Activated T-cell treated with anti-CD3 and anti-CD28 coated beads for 48 hours (primary cell): Measurements from ENCODE around the gene ORM2.
"Not testable (repeated sequence)": the region's sequence is repeated elsewhere in the genome, so short reads cannot be mapped to it uniquely, and the experiment has no call there.

ENCODE experiments used
- DNase-seq: peaks from one replicate; pipeline ENCODE4 v3.0.0-alpha.2; 2020; ENCODE audit warnings: low read depth

The ORM2 gene

DNA sequence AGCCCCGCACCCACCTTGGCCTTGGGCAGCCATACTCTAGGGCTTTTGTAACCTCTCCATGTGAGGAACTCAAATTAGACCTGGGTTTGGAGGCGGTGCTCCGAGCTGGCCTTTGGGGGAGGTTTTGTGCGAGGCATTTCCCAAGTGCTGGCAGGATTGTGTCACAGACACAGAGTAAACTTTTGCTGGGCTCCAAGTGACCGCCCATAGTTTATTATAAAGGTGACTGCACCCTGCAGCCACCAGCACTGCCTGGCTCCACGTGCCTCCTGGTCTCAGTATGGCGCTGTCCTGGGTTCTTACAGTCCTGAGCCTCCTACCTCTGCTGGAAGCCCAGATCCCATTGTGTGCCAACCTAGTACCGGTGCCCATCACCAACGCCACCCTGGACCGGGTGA, at the start of gene ORM2:
Gene ORM2 (plus strand): TSS at position 245 of the 398 bp plus-strand sequence. CDS start 36 bp downstream, at position 281.
- DNase-seq = not testable (repeated sequence)

DNA sequence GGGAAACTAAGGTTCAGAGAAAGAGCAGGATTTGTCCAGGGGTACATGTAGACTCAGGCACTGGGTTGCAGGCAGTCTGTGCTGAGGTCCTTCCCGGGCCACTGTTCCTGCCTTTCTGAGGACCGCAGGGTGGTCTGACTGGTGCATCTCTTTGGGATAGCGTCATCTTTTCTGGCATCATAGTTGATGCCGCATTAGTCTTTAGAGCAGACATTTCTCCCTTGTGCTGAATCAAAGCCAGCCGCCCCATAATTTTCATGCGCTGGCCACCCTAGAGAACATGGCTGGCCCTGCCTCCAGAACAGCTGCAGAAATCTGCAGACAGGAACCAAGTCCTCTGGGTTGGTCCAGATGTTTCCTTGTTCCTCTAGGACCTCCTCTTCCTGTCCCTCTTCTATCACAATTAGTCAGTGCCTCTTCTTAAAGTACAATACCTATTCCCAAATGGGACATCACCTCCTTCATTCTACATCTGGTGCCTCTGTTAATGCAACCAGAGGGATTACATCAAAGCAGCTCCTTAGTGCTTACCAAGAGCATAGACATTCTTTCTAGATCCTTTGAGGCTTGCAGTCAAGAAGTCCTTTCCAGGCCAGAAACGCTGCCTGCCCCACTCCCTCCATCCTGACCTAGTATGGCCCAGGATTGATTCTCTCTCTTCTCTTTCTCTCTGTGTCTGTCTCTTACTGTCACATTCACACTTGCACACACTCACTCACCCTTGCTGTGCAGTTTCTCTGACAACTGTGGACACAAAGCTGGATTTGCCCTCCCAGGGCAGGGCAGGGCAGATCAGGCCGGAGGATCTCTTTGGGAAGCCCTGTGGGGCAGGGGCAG, 48.8 kb upstream of the ORM2 start:
- no peak for DNase-seq

GRCh38 chr9:114281473-114282103, 48.1 kb upstream of the ORM2 start:
- DNase-seq = no peak

DNA sequence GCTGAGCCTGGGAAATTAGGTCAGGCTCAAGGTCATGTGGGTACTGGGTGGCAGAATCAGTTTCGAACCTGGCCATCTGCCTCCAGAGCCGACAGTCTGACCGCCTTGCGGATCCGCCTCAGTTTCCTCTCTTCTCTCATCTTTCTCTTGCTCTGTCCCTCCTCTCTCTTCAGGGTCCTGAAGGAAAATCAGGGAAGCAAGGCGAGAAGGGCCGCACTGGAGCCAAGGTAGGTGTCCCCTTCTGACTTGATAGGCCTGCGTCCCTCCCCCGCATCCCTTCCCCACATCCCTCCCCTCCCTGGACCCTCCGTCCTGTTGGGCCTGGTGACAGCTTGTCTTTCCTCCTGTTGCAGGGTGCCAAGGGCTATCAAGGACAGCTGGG, 47.6 kb upstream of the ORM2 start:
- no peak for DNase-seq

GRCh38 chr9:114282507-114282906, 47.2 kb upstream of the ORM2 start:
- DNase-seq = no peak

DNA sequence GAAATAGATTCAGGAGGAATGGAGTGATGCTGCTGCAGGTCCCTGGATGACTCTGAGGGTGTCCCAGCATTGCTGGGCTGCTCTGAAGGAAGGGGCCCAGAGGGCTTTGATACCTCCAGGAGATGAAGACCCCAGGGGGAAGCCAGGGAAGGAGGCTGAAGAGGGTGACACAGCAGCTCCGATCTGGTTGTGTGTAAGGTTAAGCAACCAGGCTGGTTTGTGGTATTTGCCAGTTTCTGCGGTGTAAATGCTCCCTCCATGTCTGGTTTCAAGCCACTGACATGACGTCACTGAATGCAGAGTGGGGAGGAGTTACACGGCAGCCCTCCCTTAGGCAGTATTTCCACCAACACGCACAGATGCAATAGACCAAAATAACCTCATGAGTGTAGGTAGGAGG, 46.7 kb upstream of the ORM2 start:
- DNase-seq = peak; percentile 15

- DNase-seq = no peak
Measured at GRCh38 chr9:114283551-114284111, 46.0 kb upstream of the ORM2 start.

DNA sequence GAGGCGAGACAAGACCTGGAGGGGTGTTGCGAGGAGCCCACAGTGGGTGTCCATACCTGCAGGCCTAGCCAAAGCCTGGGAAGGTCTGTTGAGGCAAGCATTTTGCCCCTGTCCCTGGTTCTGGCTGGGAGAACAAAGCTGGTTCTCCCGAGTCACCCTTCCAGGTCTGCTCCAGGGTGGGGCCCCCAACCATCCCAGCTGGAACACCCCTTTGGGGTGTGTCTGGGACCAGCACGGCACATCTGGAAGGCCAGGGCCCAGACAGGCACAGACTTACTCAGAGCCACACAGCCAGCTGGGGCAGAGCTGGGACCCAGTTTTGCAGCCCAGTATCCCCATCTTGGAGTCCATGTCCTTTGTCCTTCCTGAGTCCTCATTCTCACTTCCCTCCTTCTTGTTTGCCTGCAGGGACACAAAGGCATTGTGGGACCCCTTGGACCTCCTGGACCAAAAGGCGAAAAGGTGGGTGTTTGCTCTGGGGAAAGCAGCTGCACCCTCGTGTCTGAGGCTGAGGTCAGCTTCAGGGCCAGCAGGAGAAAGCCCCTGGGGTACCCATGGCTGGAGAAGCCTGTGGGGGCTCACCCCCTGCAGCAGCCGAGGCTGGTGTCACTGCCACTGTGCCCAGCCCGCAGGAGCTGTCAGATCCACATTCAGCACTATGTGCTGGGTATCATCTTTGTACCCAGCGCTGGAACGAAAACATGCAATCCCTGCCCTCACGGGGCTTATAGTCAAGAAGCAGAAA, 45.2 kb upstream of the ORM2 start:
- DNase-seq = no peak

- no peak for DNase-seq
Measured at GRCh38 chr9:114285166-114285867, 44.4 kb upstream of the ORM2 start.

- no peak for DNase-seq
Measured at GRCh38 chr9:114286146-114286679, 43.5 kb upstream of the ORM2 start.

GRCh38 chr9:114287001-114287762, 42.5 kb upstream of the ORM2 start:
- DNase-seq = no peak

GRCh38 chr9:114287763-114288192, 41.9 kb upstream of the ORM2 start:
- DNase-seq = no peak

DNA sequence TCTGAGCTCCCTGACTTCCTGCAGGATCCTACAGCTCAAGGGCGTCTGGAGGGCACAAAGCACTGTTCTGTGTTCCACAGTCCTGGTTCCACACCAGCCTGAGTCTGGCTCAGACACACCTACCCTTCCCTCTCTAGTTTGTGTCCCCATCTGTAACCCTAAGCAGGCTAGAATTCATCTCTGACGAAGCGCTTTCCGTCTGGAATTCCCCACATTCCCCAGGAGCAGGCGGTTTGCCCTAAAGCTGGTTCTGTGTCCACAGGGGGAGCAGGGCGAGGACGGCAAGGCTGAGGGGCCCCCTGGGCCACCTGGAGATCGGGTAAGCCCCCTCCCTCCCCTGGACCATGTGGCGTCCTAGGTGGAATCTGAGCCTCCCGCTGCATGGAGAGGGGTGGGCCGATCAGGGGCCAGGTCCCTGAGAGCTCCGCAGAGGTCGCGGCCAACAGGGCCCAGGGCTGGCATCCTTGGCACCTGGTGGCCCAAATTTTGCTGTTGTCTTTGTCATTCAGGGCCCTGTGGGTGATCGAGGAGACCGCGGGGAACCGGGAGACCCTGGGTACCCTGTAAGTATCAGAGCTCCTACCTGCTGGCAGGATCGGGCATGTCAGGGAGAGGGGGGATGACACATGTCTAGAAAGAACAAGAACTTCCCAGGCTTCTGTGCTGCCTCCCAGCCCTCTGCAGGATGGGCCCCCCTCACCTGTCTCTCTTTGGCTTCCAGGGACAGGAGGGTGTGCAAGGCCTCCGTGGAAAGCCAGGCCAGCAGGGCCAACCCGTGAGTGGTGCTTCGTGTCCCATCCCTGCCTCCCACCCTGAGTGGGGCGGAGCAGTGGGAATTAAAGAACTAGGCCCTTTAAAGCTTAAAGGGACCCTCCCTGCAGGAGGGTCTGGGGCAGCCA, 41.2 kb upstream of the ORM2 start:
- no peak for DNase-seq

DNA sequence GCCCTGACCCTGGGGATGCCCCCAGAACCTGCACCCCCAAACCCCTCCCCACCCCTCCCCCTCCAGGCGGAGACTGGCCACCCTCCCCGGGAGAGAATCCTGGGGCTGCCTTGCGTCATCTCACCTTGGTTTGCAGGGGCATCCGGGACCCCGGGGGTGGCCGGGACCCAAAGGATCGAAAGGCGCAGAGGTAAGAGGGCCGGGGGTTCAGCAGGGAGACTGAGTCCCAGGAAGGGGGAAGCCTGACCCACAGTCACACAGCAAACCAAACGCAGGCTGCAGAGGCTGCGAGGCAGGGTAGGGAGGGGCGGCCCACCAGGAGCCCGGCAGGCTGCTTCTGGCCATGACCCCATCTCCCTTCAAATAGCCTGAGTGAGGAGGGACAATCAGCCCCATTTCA, 40.6 kb upstream of the ORM2 start:
- no peak for DNase-seq

GRCh38 chr9:114289571-114290481, 39.8 kb upstream of the ORM2 start:
- no peak for DNase-seq

DNA sequence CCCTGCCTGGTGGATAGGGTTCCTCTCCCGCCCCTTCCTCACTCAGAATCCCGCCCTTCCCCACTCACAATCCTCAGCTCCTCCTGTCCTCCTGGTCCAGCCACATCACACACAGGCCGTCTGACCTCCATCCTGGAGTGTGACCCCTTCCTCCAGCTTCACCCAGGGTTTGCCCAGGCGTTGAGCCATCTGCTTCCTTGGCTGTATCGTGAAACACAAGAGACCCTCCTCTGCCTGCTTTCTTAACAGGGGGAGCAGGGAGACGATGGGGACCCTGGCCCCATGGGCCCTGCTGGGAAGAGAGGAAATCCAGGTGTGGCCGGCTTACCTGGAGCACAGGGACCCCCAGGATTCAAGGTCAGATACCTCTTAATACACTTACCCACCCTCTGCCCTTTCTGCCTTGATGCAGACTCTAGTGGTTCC, 39.1 kb upstream of the ORM2 start:
- no peak for DNase-seq

DNA sequence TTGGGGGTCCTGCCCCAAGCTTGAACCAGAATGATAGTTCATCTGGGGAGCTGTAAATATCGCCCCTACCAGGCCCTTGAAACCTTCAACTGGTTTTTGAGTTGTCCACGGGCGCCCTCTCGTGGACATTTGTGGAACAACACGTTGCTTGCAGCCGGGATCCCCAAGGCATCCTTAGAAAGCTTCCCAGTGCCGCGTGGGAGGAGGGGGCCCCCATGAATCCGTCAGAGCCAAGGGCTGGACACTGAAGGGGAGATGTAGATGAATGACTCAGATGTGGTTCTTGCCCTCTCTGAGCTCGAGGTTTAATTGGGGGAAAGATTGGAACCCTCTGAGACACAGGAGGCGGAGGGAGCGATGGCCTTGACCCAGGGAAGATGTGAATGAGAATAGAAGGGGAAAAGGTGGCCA, 38.6 kb upstream of the ORM2 start:
- DNase-seq = peak; percentile 53

DNA sequence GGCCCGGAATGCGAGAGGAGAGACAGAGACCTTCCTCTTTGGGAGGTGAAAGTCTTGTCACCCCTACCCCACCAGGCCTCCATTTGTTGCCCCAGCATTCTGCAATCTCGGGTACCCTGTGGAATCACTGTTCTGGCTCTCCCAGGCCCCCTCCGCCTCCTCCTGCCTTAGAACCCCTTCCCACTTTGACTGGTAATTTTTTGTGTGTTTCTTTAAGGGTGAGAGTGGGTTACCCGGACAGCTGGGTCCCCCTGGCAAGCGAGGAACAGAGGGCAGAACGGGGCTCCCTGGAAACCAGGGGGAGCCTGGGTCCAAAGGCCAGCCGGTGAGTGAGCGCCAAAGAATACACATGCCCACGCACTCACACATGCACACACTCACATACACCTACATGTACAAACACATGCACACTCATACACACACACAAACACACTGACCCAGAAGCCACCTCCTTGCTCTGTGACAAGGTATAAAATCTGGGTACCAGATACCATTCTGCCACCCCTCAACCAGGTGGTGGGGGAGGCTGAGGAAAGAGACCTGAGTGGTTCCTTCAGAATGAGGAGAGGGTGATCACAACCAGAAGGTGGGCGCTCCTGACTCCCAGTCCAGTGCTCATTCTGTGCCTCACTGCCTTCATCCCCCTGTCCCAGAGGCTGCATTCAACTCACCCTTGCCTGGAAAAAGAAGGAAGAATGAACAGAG, 37.6 kb upstream of the ORM2 start:
- DNase-seq = no peak
